GM19035 (cell line): ENCODE results near the gene HDAC4.

Source experiments
- ATAC-seq: cut with Tn5 transposase; IDR thresholded peaks from one replicate; pipeline ENCODE4 v1.9.1; 2021; ENCODE audit not compliant: unreplicated experiment

The HDAC4 gene

DNA sequence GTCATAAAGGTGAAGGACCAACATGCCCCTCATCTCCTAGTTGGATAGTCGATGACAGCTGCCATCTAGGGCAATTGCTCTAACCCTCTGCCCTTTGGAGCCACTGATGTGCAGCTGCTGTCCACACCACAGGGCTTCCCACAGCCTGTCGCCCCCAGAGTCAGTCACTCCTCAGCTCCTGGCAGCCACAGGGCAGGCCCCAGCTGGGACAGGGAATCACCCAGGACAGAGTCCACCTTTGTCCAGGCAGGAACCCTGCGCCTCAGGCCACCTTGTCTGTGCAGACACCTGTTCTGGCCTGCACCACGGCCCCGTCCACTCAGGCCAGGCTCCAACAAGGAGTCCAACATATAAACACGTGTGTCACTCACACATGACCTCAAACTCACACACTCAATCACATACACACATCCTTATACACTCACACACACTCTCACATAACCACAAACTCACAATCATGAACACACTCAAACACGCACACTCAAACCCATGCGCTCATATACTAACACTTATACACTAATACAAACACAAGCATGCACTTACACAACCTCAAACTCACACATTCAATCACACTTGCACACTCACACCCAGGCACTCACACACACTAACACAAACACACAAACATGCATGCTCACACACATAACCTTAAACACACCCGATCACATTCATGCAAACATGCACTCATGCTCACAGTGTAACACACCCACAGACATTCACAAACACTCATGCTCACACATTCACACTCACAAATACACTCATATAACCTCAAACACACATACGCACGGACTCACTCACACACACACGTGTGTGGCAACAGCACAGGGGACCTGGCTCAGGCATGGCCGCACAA lies 29.7 kb downstream of the HDAC4 start:
- no peak for ATAC-seq

DNA sequence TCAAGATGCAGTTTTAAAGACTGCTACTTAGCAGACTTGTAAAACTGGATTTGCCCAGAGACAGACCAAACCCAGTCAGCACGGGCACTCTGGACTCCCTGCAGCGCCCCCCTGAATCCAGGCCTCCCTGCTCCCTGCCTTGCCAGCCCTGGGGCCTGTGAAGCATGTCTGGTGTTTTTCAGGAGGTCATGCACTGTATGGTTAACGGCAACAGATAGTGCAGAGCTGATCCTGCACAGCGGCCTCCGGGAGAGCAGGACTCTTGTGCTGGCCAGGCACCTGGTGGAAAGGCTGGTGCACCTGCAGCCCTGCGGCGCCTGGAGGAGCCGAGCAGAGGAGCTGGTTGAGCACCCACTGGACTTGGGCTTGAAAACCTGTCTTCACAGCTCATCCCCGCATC lies 30.4 kb downstream of the HDAC4 start:
- no peak for ATAC-seq

DNA sequence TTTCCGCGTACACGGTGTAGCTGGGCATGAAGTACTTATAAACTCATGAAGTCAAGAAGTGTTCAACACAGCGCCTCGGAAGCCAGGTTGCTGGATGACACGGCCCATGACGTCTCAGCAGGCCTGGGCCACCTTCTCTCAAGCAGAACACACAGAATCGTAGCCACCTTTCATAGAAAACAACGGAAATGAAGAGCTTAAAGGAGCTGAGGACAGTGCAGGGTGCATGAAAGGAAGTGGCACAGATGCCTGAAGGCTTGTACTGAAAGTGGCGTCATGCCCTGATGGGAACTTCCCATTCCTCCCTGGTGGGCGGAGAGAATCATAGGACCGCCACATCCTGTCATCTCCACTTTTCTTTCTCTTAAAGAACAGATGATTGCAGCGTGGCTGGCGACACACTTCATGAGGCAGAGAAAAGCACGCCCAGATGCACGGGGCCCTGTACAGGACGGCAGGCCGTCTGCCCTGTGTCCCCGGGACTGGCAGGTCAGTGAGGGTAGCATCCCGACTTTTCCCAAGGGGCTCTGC lies 31.1 kb downstream of the HDAC4 start:
- peak; percentile 76 for ATAC-seq

DNA sequence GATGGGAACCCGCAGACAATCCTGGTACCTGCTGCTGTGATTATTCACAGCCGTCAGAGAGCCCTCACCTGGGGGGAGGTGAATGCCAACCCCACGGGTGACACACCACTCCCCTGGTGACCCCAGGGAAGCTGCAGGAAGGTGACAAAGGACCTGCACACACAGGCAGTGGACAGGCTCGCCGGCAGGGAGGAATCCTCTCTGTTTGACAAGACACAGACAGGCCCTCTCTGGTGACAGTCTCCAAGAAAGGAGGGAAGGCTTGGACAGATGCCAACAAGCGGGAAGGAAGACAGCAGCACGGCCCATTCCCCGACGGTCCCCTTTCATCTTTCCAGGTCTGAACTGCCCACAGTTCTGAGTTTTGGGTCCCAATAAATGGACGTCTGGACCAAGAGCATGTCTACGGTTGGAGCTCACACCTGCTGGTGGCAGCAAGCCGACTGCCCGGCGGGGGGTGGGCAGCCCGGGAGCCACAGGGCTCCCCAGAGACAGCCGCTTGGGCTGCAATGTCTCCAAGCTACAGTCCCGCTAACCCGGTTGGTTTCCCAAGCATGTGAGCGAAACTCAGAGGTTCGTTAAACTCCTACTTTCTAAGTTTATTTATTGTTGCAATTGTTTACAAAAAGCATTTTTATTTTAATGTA lies 31.8 kb downstream of the HDAC4 start:
- ATAC-seq: no peak

DNA sequence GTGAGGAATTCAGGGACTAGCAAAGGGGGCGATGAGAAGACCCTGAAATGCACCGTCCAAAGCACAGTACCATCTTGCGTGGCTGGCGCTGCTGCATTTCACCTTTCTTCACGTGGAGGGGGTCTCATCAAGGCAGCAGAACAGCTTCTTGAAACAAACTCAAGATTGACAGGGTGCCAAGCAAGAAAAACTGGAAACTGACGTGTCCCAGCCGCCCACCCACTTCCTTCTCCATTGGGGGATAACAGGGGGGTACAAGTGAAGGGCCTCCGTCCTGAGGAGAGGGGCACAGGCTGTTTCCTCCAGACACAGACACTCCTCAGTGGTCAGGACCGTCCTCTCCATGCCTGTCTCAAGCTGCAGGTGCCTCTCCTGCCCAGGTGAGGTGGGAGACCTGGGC lies 32.5 kb downstream of the HDAC4 start:
- ATAC-seq: no peak

DNA sequence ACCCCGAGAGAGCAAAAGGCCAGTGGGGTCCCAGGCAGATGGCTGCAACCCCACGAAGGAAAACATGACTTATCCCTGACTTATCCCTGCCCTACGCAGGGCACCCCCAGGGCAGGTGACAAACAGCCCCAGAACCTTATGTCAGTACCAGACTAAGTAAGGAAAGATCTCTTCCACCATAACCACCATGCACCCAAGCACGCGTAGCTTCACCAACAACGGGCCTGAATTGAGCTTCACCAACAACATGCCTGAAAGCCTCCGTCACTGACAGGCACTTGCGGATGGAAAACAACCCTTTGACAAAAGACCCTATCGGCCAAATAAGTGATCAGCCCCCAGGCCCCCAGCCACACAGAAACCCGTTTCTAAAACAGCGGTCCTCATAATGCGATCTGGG lies 34.1 kb downstream of the HDAC4 start:
- no peak for ATAC-seq

DNA sequence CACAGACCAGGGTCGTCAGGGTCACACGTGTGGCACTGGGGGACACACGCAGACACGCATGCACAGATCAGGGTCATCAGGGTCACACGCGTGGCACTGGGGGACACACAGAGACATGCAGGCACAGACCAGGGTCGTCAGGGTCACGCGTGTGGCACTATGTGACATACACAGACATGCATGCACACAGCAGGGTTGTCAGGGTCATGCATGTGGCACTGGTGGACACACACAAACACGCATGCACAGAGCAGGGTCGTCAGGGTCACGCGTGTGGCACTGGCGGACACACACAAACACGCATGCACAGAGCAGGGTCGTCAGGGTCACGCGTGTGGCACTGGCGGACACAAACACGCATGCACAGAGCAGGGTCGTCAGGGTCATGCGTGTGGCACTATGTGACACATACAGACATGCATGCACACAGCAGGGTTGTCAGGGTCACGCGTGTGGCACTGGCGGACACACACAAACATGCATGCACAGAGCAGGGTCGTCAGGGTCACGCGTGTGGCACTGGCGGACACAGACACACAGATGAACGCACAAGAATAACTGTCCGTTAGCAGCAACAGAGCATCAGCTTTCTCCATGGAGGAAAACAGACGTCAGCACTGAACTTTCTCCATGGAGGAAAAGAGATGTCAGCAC lies 34.9 kb downstream of the HDAC4 start:
- ATAC-seq: no peak

DNA sequence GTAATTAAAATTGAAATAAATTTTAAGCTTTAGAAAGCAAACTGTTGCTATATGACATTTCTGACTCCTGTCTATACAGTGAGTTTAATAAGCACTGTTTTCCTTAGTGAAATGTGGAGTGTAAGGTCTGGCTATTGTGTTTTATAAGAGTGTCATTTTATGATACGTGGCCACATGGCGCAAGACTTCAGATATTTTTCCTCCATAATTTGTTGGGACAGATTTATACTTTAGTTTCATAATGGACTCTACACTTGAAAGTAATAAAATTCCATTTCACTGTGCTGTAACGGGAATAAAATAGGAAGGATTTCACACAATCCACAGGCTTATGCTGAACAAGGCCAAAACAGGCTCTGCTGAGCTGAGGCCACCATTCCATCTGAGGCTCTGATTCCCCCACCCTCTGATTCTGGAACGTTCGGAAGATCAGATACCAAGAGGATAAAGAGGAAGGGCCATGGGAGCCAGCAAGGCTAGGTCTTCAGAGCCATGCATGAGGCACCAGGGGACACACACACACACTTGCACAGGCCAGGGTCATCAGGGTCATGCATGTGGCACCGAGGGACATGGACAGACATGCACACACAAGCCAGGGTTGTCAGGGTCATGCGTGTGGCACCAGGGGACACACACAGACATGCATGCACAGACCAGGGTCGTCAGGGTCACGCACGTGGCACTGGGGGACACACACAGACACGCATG lies 35.6 kb downstream of the HDAC4 start:
- no peak for ATAC-seq

DNA sequence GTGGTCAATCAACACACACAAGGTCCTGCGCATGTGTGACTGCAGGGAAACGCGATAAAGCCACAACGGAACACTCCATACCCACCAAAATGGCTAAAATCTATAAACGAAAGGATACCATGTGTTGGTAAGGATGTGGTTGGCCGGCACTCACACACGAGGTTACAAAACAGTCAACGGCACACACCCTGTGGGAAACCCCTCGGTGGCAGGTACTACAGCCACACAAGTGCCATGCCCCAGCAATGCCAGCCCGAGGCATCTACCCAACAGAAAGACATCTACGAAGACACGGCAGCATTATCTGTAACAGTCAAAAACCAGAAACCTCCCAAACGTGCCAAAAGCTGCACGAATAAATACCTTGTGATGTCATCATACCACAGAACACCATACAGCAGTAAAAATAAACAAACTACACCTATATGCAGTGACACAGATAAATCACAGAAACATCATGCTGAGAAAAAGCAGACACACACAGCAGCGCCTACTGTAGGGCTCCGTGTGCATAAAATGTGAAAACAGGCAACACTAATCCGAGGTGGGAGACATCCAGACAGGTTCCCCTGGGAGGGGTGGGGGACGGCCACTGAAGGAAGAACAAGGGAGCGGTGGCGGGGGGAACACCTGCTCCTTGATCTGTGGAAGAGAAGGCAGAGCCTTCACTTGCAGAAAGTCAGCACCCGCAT lies 36.7 kb downstream of the HDAC4 start:
- no peak for ATAC-seq

DNA sequence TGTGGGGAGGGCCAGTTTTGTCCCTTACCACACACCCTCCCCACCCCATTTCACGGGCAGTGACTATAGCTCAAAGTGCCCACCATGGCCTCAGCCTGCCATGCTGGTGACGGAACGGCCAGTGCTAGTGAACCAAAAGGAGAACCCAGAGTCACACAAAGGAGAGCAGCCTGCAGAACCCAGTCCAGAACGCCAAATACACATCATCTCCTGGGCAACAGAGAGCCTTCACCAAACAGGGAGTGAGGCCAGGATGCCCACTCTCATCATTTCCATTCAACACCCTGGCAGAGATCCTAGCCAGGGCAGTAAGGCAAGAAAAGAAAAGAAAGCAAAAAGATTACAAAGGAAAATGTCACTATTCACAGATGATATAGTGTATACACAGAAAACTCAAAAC lies 38.3 kb downstream of the HDAC4 start:
- no peak for ATAC-seq

DNA sequence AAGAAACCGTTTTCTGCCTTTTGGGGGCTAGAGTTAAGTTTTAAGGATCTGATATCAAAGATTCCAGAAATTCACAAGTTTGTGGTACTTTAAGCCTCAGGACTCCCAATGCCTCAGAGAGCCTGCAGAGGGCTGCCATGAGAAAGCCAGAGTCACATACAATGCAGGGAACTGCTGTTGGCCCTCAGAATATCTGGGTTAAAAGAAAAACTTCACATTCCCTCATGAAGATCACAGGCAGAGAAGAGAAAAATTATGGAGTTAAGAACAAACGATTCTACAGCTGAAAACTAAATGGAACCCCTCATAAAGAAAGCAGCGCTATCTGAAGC lies 39.5 kb downstream of the HDAC4 start:
- ATAC-seq: no peak

DNA sequence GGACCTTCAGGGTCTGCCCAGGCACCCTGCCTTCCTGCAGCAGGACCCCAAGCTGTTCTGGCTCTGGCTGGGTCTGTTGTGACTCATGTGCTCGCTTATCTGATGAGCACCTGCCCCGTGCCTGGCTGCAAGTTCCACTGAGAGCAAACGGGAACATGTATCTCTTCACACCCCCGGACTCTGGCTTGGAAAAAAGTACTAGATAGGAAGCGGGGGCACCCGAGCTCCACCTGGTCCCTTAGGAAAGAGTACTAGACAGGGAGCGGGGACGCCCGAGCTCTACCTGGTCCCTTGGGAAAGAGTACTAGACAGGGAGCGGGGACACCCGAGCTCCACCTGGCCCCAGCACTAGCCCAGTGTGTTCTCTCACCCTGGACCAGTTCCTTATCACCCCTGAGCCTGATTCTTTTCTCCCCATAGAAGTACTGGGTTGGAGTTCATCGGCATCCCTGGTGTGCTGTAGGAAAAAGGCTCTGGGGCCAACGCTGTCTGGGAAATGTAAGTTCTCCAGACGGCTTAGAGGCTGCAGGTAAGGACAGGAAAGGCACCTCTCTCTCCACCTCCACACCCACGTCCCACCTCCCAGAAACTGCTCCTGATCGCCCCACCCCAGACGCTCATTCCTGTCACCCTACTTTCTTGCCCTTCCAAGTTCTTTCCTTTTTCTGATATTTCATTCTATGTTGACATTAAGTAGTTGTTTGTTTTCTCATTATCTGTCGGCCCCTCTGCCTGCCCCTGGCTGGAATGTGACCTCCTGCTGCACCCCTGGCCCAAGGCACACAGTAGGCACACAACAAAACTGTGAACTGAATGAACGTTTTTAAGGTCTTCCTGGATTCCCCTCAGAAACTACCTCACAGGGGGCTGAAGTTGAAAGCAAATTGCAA lies 40.2 kb downstream of the HDAC4 start:
- ATAC-seq: no peak

DNA sequence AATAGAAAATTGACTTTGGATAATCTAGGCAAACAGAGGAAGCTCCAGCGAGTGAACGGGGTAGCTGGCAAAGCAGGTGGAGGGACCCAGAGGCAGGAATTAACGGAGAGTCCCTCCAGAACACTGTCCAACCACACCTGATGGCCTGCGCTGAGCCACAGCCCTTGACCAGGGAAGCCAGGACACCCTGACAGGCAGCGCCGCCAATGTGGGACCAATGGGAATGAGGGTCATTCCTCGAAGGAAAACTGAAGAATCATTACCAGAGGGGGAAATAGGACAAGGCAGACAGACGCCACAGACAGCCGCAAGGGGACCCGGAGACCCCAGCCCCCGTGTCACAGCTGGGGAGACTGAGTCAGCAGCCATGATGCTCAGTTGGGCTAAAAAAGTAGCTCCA lies 40.8 kb downstream of the HDAC4 start:
- no peak for ATAC-seq

DNA sequence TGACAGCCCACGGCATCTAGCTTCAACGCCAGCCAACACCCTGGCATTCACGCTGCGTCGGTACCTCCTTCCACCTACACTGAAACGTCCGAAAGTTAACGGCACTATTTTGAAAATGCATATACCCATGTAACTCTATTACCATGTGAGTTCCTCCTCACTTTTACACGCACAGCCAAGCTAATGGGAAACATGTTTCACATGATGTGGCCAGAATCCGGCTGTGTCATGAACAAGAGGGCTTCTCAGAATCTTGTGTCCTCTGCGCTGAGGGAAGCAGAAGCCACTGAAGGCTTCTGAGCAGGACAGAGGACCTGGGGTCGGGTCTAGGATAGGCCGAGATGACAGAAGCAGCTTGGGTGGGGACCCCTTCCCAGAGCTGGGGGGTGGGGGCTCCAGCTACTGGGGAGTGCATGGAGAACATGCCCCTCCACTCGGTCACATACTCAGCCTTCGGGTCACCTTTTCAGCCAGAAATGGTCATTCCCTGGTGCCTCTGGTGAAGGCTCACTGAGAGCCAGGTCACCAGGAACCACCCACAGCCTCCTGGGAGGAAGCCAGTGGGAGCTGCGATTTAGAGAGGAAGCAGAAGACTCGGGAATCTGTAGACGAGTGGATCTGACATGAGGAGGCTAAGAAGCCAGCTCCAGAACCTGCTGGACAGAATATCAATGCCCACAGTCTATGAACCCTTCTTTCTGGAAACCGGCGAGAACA lies 41.5 kb downstream of the HDAC4 start:
- no peak for ATAC-seq

DNA sequence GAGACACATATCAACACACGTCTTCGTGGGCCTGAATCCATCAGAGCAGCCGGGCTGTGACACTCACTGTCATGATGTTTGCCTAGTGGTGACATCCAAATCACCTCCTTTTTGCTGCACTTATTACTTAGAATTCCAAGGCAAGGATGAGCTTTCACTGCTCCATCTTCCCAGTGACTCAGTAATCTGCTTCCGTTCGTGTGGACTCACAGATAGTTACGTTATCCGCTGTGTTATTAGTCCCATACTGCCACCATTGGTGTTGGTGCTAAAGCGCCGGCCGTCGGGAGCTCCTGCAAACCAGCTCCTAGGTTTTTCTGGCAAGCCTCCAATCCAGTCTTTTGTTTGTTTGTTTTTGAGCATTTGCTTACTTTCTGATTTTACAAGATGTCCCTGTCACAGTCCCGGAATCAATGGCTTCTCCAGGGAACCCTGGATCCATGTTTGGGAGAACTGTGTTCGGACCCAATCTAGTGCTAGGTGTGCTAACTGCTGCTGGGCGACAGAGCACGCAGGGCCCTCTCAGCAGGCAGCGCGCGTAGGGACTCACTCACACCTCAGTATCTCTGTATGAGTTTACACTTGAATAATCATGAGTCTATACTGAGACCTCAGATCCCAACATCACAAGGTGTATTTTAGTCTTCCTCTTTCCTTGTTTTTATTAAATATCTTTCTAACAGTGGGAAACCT lies 42.6 kb downstream of the HDAC4 start:
- no peak for ATAC-seq

DNA sequence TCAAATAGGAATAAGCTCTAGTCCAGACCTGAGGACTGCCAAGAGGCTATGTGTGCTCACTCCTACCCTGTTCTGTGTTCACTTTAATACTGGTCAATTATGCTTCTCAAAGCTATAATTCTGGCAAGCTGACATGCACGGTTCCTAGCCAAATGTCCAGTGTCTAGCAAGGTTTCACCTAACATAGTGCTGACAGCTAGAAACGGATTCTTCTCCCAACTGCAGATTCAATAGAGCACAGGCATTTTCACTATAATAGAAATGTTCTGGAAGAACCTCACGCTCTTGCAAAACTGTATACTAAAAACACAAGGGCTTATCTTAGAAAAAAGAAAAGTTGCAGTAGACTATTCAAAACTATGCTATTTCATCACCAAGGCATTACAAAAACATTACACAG lies 45.1 kb downstream of the HDAC4 start:
- no peak for ATAC-seq

DNA sequence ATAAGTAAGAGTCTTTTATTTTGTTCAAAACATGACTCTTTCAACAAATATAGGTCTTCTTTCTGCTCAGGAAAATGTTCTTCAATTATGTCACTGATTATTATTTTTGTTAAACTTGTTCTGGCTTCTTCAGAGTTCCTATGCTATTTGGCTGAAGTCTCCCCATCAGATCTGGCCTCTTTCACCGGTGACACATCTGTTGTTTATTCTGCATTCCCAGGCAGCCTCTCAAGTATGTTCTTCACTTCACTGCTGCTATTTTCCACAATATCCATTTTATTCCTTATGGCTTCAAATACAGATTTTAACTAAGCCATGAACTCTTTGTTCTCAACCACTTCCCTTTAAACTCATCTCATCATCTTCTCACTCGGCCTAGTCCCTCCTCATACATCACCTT lies 45.7 kb downstream of the HDAC4 start:
- ATAC-seq: no peak

DNA sequence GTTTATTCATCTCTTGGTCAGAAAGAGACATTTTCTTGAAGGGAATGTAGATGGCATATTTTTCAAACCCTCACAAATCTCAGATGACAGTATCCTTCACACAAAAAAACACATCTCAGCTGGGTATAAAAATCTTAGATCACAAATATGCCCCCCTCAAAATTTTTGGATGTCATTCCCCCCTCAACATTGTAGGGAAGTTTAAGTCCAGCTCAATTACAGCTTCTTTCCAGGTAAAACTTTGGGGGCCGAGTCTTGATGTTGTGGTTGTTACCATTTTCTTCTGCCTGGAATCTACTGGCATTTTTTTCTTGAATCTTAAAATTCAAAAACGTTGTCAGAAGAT lies 46.1 kb downstream of the HDAC4 start:
- no peak for ATAC-seq
